HCT116 (cell line): ENCODE measurements around the gene NAV3. TPM values are rescaled to one million over a fixed set of nuclear protein-coding genes. Genes with fewer than 3 reads are reported as not detected.

Experiments used
- ATAC-seq: fragments of 200-7000 bp; cut with Tn5 transposase; 2 replicates; pipeline ENCODE4 v1.9.1; 2020; ENCODE audit warnings: mild to moderate bottlenecking, moderate library complexity
- BruUV-seq: library from RNA; stranded (reverse); fragments of 400-500 nt; replicated peaks from 2 replicates; lab custom pipeline; 2021; lab: Mats Ljungman, UMichigan
- CTCF ChIA-PET: fragments of 300-600 bp; sonication (Branson Sonifier 250); formaldehyde crosslinking; loops from one replicate; lab custom pipeline; 2021; ENCODE audit warnings: antibody characterized with exemption; lab: Charles Lee
- POLR2A ChIA-PET: fragments of 300-600, 350-600 bp; sonication (Branson Sonifier 250); formaldehyde crosslinking; loops from one replicate; lab custom pipeline; 2021; ENCODE audit warnings: antibody characterized with exemption; lab: Charles Lee
- RAD21 ChIA-PET, 2 experiments: fragments of 300-600 bp; sonication (Branson Sonifier 250); formaldehyde crosslinking; loops; one replicate each; lab custom pipeline; 2023; ENCODE audit warnings: low total read pairs in 2 of 2; ENCODE audit not compliant: uncharacterized antibody in 2 of 2, unreplicated experiment in 2 of 2, low non-redundant PET in 1 of 2; lab: Charles Lee
- DNase-seq: peaks from one replicate; pipeline ENCODE4 v3.0.0-alpha.2; 2010; ENCODE audit warnings: low read depth, low spot score
- H2AFZ ChIP-seq: fragments of 200-600 bp; shearing (Covaris generic), sonication (generic); 2 replicates; pipeline ENCODE4 v1.6.1; 2017; ENCODE audit warnings: low read depth, mixed run types, mixed read lengths, antibody characterized with exemption, low read length; ENCODE audit not compliant: poor library complexity, severe bottlenecking
- H3K27ac ChIP-seq: 2 replicates; pipeline ENCODE4 v1.5.1; 2012; ENCODE audit warnings: low read depth, low read length
- H3K27me3 ChIP-seq: fragments of 200-600 bp; sonication (generic); 2 replicates; pipeline ENCODE4 v1.6.1; 2016; ENCODE audit warnings: mixed run types, low read length, mixed read lengths; ENCODE audit not compliant: insufficient read depth
- H3K36me3 ChIP-seq, 2 experiments: fragments of 200-500 bp in 1 of 2; fragments of 200-600 bp in 1 of 2; sonication (Bioruptor generic) in 1 of 2; sonication (generic) in 1 of 2; 2 replicates each; pipeline versions ENCODE4 v1.5.1 to v1.6.1; 2014 to 2016; ENCODE audit warnings: low read length in 2 of 2, inconsistent platforms in 1 of 2, mixed read lengths in 1 of 2, mixed run types in 1 of 2; ENCODE audit not compliant: insufficient read depth in 2 of 2, control insufficient read depth in 1 of 2
- H3K4me1 ChIP-seq, 2 experiments: fragments of 200-600 bp in 1 of 2; sonication (generic) in 1 of 2; 2 replicates each; pipeline versions ENCODE4 v1.5.1 to v1.6.1; 2012 to 2017; ENCODE audit warnings: low read length in 2 of 2, inconsistent platforms in 1 of 2, mild to moderate bottlenecking in 1 of 2, mixed read lengths in 1 of 2, mixed run types in 1 of 2, moderate library complexity in 1 of 2; ENCODE audit not compliant: insufficient read depth in 2 of 2, control insufficient read depth in 1 of 2
- H3K4me2 ChIP-seq: fragments of 200-600 bp; sonication (generic); 2 replicates; pipeline ENCODE4 v1.6.1; 2017; ENCODE audit warnings: mixed run types, low read length, mixed read lengths
- H3K4me3 ChIP-seq, 2 experiments: fragments of 200-600 bp in 1 of 2; sonication (generic) in 1 of 2; replicated peaks in 1 of 2; 2 replicates each; pipeline ENCODE4 v1.5.1; 2011 to 2016; ENCODE audit warnings: low read length in 2 of 2, control low read depth in 1 of 2, low read depth in 1 of 2, mild to moderate bottlenecking in 1 of 2, mixed read lengths in 1 of 2, mixed run types in 1 of 2
- H3K79me2 ChIP-seq: fragments of 200-600 bp; sonication (generic); 2 replicates; pipeline ENCODE4 v1.6.1; 2017; ENCODE audit warnings: mild to moderate bottlenecking, mixed run types, low read length, moderate library complexity, mixed read lengths; ENCODE audit not compliant: insufficient read depth
- H3K9ac ChIP-seq: fragments of 200-600 bp; sonication (generic); 2 replicates; pipeline ENCODE4 v1.6.1; 2016; ENCODE audit warnings: low read length, mixed read lengths
- H3K9me2 ChIP-seq: fragments of 200-600 bp; sonication (generic), shearing (Covaris generic); 2 replicates; pipeline ENCODE4 v1.6.1; 2017; ENCODE audit warnings: mixed run types, mild to moderate bottlenecking, moderate library complexity; ENCODE audit not compliant: insufficient read depth
- H3K9me3 ChIP-seq, 2 experiments: fragments of 200-500 bp in 1 of 2; fragments of 200-600 bp in 1 of 2; sonication (Bioruptor generic) in 1 of 2; sonication (generic) in 1 of 2; 2 replicates each; pipeline ENCODE4 v1.6.1; 2014 to 2017; ENCODE audit warnings: low read length in 2 of 2, mixed read lengths in 2 of 2, inconsistent platforms in 1 of 2, low read depth in 1 of 2, mild to moderate bottlenecking in 1 of 2, mixed run types in 1 of 2, moderate library complexity in 1 of 2; ENCODE audit not compliant: control insufficient read depth in 1 of 2, insufficient read depth in 1 of 2
- H4K20me1 ChIP-seq: fragments of 200-600 bp; sonication (generic), shearing (Covaris generic); 2 replicates; pipeline ENCODE4 v1.6.1; 2017; ENCODE audit warnings: mixed run types, mild to moderate bottlenecking, moderate library complexity; ENCODE audit not compliant: insufficient read depth
- CEBPB ChIP-seq: IDR thresholded peaks from 2 replicates; pipeline ENCODE4 v1.6.1; 2012; ENCODE audit warnings: low read depth
- EGR1 ChIP-seq: IDR thresholded peaks from 2 replicates; pipeline ENCODE4 v1.6.1; 2012; ENCODE audit warnings: low read depth
- ELF1 ChIP-seq: IDR thresholded peaks from 2 replicates; pipeline ENCODE4 v1.6.1; 2012; ENCODE audit warnings: low read depth, borderline replicate concordance
- EZH2 ChIP-seq: fragments of 200-600 bp; sonication (generic); IDR thresholded peaks from 2 replicates; pipeline ENCODE4 v1.6.1; 2017; ENCODE audit warnings: antibody characterized with exemption, mixed run types
- FOSL1 ChIP-seq: IDR thresholded peaks from 2 replicates; pipeline ENCODE4 v1.6.1; 2012; ENCODE audit warnings: low read depth
- JUND ChIP-seq: IDR thresholded peaks from 2 replicates; pipeline ENCODE4 v1.6.1; 2012
- MAX ChIP-seq: IDR thresholded peaks from 2 replicates; pipeline ENCODE4 v1.6.1; 2012
- POLR2A ChIP-seq: IDR thresholded peaks from 2 replicates; pipeline ENCODE4 v1.7.0; 2011; ENCODE audit warnings: borderline replicate concordance; ENCODE audit not compliant: insufficient read depth, insufficient read length; ENCODE audit errors: extremely low read depth
- TCF7L2 ChIP-seq: IDR thresholded peaks from 2 replicates; pipeline ENCODE4 v1.7.0; 2011; ENCODE audit warnings: borderline replicate concordance, inconsistent platforms; ENCODE audit not compliant: insufficient read depth, insufficient read length; ENCODE audit errors: extremely low read depth
- YY1 ChIP-seq: IDR thresholded peaks from 2 replicates; pipeline ENCODE4 v1.6.1; 2011; ENCODE audit warnings: low read length, low read depth, moderate library complexity, mild to moderate bottlenecking; ENCODE audit not compliant: insufficient replicate concordance; ENCODE audit errors: extremely low read depth
- ZNF274 ChIP-seq: fragments of 200-500 bp; sonication (Bioruptor generic); IDR thresholded peaks from 2 replicates; pipeline ENCODE4 v1.6.1; 2014; ENCODE audit warnings: mild to moderate bottlenecking, low read depth, low read length, inconsistent platforms
- intact Hi-C: fragments of 100-400 bp; cut with micrococcal nuclease; formaldehyde crosslinking; loops from 2 replicates; pipeline ENCODE4 v1.10.0; 2022
- total RNA-seq: library from RNA; stranded (reverse); gene quantifications from one replicate; pipeline ENCODE4 v1.2.1, GENCODE V29; 2021; ENCODE audit not compliant: unreplicated experiment
- TF ChIP-seq, protein P1 (sequence below): IDR thresholded peaks from 2 replicates; pipeline ENCODE4 v1.6.1; 2012; ENCODE audit warnings: low read depth

NAV3 gene
- total RNA-seq, 1 experiment from 2014 or later = 7.8 TPM

DNA sequence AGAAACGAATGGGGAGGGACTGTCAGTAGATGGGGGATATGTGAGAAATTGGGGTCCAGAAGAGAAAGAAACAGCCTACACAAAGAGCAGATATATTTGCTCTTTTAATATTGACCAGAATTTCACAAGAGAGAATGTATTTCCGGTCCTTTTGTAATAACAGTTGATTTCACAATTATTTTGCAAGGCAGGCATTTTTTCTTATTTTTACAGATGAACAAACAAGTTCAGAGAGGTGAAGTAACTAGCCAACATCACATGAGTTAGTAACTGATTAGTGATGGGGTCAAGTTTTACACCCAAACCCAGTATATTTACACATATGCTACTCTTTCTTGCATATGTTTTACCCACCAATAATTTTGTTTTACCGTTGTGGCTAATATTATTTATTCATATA lies 188.2 kb downstream of the NAV3 start:
- H3K9me2 ChIP-seq = no peaks in the 10 kb centered on the region
- no peaks in the 10 kb centered on the region for H3K9me3 ChIP-seq
- H2AFZ ChIP-seq = no peak overlapping the region
- TF ChIP-seq, protein P1, sequence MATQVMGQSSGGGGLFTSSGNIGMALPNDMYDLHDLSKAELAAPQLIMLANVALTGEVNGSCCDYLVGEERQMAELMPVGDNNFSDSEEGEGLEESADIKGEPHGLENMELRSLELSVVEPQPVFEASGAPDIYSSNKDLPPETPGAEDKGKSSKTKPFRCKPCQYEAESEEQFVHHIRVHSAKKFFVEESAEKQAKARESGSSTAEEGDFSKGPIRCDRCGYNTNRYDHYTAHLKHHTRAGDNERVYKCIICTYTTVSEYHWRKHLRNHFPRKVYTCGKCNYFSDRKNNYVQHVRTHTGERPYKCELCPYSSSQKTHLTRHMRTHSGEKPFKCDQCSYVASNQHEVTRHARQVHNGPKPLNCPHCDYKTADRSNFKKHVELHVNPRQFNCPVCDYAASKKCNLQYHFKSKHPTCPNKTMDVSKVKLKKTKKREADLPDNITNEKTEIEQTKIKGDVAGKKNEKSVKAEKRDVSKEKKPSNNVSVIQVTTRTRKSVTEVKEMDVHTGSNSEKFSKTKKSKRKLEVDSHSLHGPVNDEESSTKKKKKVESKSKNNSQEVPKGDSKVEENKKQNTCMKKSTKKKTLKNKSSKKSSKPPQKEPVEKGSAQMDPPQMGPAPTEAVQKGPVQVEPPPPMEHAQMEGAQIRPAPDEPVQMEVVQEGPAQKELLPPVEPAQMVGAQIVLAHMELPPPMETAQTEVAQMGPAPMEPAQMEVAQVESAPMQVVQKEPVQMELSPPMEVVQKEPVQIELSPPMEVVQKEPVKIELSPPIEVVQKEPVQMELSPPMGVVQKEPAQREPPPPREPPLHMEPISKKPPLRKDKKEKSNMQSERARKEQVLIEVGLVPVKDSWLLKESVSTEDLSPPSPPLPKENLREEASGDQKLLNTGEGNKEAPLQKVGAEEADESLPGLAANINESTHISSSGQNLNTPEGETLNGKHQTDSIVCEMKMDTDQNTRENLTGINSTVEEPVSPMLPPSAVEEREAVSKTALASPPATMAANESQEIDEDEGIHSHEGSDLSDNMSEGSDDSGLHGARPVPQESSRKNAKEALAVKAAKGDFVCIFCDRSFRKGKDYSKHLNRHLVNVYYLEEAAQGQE = no peak
- no peak for TF ChIP-seq FOSL1
- TF ChIP-seq ELF1 = no peak
- TF ChIP-seq JUND = no peak
- TF ChIP-seq POLR2A = no peak
- no peak for TF ChIP-seq EZH2
- no peak for TF ChIP-seq YY1
- no peak for TF ChIP-seq CEBPB
- TF ChIP-seq EGR1 = no peak
- no peak for TF ChIP-seq TCF7L2
- no peak for TF ChIP-seq ZNF274
- no peak for TF ChIP-seq MAX
- no peak for DNase-seq
- intact Hi-C loops = no loop called here
- no peaks in the 10 kb centered on the region for H3K27me3 ChIP-seq
- H3K27ac ChIP-seq = no peak overlapping the region
- no peaks in the 10 kb centered on the region for H4K20me1 ChIP-seq
- ATAC-seq = no peak
- no peak overlapping the region for H3K4me2 ChIP-seq
- no TSS peak for BruUV-seq
- H3K79me2 ChIP-seq = no peaks in the 10 kb centered on the region
- no peak overlapping the region for H3K4me3 ChIP-seq
- ChIA-PET RAD21 (no interaction called here), CTCF (no interaction called here), POLR2A (no interaction called here)
- no peak overlapping the region for H3K9ac ChIP-seq
- no peaks in the 10 kb centered on the region for H3K36me3 ChIP-seq
- no peaks in the 10 kb centered on the region for H3K4me1 ChIP-seq
